NCI-H524 (cell line): ENCODE results near the gene CTF1.
"Not testable (repeated sequence)": the region's sequence is repeated elsewhere in the genome, so short reads cannot be mapped to it uniquely, and the experiment has no call there.

Source experiments
- DNase-seq, 2 experiments: peaks; one replicate each; lab custom pipeline; 2025; lab: John Stamatoyannopoulos, UW

The CTF1 gene

GRCh38 chr16:30931068-30931650 is 34.7 kb downstream of the CTF1 start:
- DNase-seq = no peak

- peak in 1 of 2 experiments; percentile 40 for DNase-seq
Measured at GRCh38 chr16:30934827-30935557, 38.6 kb downstream of the CTF1 start.

GRCh38 chr16:30937692-30938091 is 41.3 kb downstream of the CTF1 start:
- DNase-seq = no peak

- DNase-seq = not testable (repeated sequence)
Measured at GRCh38 chr16:30939571-30939970, 43.2 kb downstream of the CTF1 start.

DNA sequence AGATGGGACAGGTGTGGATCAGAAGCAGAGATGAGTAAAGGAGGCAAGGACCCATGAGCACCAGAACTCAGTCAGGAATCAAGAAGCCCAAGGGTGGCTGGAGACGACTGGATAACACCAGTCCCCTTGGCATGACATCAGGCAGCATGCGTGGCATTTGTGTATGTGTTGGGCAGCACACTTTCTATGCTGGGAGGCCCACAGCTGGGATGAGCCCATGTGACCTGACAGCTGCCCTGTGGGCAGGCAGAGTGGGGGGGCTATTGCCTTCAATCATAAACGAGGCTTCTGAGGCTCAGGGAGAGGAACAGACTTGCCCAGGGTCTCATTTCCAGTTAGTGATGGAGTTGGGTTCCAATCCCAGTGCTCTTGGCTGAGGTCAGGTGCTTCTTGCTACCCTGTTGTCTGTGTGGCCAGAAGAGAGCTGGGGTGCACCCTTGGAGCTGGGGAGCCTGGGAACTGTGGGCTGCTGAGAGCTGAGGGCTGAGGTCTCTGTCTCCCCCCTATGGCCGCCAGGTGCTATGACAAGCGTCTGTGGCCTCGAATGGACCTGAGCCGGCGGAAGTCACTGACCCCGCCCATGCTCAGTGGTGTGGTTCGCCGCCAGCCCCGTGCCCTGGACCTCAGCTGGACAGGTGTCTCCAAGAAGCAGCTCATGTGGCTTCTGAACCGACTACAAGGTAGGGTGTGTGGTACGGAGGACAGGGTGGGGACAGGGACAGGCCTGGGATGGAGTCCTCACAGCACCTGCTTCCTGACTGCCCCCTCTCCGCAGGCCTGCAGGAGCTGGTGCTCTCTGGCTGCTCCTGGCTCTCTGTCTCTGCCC is 45.4 kb downstream of the CTF1 start:
- peak; percentile 21 to 63 for DNase-seq

DNA sequence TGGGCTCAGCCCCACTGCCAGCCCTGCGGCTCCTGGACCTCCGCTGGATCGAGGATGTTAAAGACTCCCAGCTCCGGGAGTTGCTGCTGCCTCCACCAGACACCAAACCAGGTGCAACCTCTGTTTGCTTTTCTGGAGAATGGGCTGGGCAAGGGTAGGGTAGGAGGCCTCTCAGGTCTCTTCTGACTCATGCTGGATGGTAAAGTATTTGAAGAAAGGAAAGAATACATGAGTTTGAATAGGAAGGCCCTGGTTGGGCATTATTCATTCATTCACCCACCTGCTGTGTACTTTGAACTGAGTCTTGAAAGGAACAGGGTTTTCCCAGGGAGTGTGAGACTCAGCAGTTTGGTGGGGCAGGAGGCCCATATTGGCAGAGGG is 46.0 kb downstream of the CTF1 start:
- DNase-seq = no peak

GRCh38 chr16:30944352-30944751 is 47.9 kb downstream of the CTF1 start:
- DNase-seq = no peak

DNA sequence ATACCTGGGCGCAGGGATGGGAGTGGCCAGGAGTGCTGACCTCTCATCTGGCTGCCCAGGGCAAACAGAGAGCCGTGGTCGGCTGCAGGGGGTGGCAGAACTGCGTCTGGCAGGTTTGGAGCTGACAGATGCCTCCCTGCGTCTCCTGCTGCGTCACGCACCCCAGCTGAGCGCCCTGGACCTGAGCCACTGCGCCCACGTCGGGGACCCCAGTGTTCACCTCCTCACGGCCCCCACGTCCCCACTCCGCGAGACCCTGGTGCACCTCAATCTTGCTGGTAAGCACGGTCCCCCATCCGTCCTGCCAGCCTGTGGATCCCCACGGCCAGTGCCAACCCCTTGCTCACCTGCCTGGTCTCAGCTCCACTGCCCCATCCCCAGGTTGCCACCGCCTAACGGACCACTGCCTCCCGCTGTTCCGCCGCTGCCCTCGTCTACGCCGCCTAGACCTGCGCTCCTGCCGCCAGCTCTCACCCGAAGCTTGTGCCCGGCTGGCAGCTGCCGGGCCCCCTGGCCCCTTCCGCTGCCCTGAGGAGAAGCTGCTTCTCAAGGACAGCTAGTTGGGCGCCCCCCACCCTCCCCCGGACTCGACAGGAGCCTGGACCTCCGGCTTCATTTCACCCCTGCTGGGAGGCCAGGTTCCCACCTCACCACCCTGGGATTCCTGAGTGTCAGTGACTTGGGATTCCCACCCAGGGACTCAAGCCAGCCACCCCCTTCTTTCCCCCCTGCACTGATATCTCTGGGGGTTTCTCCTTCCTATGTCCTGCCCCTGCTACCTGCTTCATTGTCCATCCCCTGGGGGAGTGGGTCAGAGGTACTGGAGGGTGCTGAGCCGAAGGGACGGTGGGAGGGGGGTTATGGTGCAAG is 50.5 kb downstream of the CTF1 start:
- no peak for DNase-seq

GRCh38 chr16:30947541-30947858 is 51.1 kb downstream of the CTF1 start:
- no peak for DNase-seq

DNA sequence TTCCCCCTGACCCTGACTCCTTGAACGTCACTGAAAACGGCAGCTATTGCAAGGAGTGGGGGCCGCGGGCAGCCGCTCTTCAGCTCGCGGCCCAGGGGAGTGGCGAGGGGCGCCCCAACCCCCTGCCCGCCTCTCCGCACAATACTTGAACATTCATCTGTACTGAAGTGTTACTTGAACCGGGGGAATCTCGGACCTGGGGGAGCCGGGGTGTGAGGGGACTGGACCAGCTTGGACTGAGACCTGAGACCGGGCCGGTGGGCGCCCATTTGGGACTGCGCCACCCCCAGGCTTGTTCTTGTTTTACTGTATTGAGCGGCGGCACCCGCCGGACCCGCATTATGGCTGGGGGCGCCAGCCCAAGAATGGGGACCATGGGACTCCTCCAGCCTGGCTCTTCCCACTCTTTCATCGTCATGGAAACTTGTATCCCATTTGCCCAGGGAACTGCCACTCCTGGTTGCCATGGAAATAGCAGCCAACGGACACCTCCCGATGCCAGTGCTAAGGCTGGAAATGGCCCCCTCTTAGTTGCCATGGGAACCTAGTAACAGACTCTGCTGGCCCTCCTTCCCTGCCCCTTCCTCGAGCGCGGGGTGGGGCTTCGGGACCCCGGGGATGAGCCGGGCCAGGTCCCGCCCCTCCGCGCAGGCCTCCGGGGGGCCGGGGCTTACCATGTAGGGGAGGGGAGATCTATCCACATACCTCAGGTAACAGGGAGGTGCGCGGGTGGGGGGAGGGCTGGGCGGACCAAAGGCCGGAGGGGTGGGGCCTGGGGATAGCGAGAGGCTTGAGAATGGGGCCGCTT is 51.6 kb downstream of the CTF1 start:
- peak; percentile 98 for DNase-seq

- DNase-seq = peak in 1 of 2 experiments; percentile 40
Measured at GRCh38 chr16:30948667-30949649, 52.5 kb downstream of the CTF1 start, which contains the start of gene ORAI3. ORAI3 (plus strand) TSS chr16:30949068; CDS start chr16:30949290, 222 bp downstream.

DNA sequence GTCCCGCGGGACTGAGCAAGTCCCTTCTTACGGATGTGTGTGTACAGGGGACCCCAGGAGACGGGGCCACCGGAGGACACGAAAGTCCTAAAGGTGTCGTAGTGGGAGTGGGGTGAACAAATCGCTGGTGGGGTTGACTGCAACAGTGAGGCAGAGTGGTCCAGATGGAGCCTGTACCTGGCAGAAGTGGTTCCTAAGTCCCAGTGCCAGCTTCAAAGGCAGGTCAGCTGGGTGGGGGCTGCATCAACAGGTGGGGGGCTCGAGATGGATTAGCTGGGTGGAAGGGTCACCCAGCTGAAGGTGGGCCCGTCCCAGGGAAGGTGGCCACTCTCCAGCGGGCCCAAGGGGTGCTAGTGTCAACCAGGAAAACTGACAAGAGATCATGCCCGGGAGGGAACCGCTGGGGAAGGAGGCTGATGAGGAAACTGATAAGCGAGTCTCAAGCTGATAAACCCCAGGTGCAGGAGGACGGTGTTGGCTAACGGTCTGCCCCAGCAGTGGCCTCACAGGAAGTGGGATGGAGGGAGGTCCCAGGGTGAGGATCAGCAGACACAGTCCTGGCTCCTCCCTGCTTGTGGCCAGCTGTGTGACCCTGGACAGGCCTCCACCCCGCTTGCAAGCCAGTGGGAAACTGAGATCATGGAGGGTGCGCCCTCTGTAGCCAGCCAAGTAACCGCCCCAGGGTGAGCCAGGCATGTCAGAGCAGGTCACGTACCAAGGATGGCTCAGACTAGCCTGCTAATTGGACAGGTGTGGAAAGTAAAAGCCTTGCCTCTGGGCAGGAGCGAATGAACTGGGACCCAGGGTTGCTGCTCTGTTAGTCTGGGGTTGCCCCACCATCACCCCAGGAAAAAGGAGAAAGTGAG is 53.5 kb downstream of the CTF1 start:
- peak in 1 of 2 experiments; percentile 30 for DNase-seq

DNA sequence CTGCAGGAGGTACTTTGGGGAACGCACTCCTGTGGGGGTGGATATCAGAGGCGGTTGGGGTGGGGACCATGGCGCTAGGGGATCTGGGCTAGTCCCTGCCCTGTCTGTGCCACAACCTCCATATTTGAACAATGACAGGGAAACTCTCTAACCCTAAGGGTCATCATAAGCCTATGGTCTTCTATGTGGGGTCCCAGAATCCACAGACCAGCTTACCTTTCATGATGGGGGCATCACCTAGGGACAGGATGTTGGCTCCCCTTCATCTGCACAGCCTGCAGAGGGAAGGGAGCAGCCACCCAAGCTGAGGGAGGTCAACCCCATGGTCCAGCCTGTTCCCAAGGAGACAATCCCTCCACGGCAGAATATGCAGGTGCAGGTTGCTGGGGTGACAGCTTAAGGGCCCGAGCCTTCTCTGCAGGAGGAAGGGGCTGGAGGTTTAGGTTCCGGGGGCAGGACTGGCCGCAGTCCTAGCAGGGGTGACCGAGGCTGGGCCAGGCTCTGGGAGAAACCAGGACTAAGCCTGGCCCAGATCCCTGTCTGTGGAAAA is 54.2 kb downstream of the CTF1 start:
- DNase-seq = no peak

DNA sequence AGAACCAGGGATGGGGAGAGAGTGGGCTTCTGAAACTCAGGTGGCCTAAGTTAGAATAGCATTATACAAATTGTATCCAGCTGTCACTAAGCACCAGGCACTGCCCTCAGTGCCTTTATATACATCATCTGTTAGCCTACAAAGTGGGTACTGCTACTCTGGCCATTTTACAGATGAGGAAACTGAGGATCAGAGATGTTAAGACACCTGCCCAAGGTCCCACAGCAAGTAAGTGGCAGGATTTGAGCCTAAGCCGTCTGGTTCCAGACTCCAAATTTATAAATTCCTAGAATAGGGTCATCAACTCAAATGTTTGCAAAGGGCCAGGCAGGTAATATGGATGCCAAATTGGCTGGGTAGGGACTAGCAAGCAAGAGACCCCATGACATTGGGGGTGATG is 54.8 kb downstream of the CTF1 start:
- no peak for DNase-seq

DNA sequence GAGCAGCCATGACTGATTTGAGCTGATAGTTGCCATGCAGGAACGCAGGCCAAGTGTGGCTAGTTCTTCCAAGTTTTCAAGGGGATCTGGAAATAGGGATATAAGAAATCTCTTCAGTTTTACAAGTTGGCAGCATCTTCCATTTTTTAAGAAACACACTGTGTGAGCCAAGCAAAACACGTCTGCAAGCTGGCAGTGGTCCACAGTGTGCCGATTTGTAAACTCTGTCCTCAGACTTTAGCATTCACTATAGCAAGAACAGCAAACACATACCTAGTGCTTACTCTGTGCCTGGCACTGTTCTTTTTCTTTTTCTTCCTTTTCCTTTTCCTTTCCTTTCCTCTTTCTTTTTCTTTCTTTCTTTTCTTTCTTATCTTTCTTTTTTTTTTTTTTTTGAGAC is 55.3 kb downstream of the CTF1 start:
- no peak for DNase-seq

- DNase-seq = no peak
Measured at GRCh38 chr16:30953111-30953510, 56.7 kb downstream of the CTF1 start.
